ENCODE measurements around the gene SH2D1B.

Gene SH2D1B

GRCh38 chr1:162386292-162387225, 25.4 kb downstream of the SH2D1B start:
- Histone ChIP-seq H2BK12ac (ENCODE audit: low read length) (no peak overlapping the region), H4K12ac (ENCODE audit: low read depth, low read length) (no peak overlapping the region), H2BK5ac (ENCODE audit: low read depth, low read length, poor library complexity) (no peak overlapping the region), H3K27ac (ENCODE audit: low read depth, low read length) (no peak overlapping the region), H3K9me3 (ENCODE audit: insufficient read depth, low read depth, low read length) (no peaks in the 10 kb centered on the region), H4K8ac (ENCODE audit: low read depth, low read length) (no peak overlapping the region), H3K23ac (ENCODE audit: low read length) (no peak overlapping the region), H2BK120ac (ENCODE audit: insufficient read depth, low read length, poor library complexity) (no peak overlapping the region), H3K18ac (ENCODE audit: low read length) (no peak overlapping the region), H4K91ac (ENCODE audit: low read depth, low read length) (no peak overlapping the region), H3K9ac (ENCODE audit: low read length) (no peak overlapping the region), H3K79me2 (ENCODE audit: control insufficient read depth, insufficient read depth, low read length, poor library complexity) (no peaks in the 10 kb centered on the region), H2AFZ (ENCODE audit: insufficient read depth, low read length, poor library complexity) (no peak overlapping the region), H2AK5ac (ENCODE audit: low read length) (no peak overlapping the region), H3K4me3 (ENCODE audit: low read depth, low read length) (no peak overlapping the region), H3K14ac (ENCODE audit: low read length) (no peak overlapping the region), H3K27me3 (ENCODE audit: insufficient read depth, low read length) (no peaks in the 10 kb centered on the region), H3K4me2 (ENCODE audit: low read length) (no peak overlapping the region), H3K79me1 (ENCODE audit: low read length) (no peaks in the 10 kb centered on the region), H3K36me3 (ENCODE audit: control insufficient read depth in 1 of 2, insufficient read depth in 2 of 2, low read length in 2 of 2) (peaks cover 0 to 6% of the 10 kb centered on the region in 2 experiments), H3K4ac (ENCODE audit: low read depth, low read length) (no peak overlapping the region), H3K4me1 (ENCODE audit: control insufficient read depth in 1 of 2, insufficient read depth in 2 of 2, low read length in 2 of 2) (no peaks in the 10 kb centered on the region)
- DNase-seq: no peak
- no CpG with 5 or more reads among the region's 8 CpGs for WGBS (ENCODE audit: extremely low coverage, insufficient coverage, insufficient read length)

- H2AK5ac ChIP-seq (ENCODE audit: low read length): no peak overlapping the region
Measured at GRCh38 chr1:162385702-162386101, 26.2 kb downstream of the SH2D1B start.

GRCh38 chr1:162385280-162385623, 26.7 kb downstream of the SH2D1B start:
- Histone ChIP-seq H2BK120ac (ENCODE audit: insufficient read depth, low read length, poor library complexity) (no peak overlapping the region), H2BK5ac (ENCODE audit: low read depth, low read length, poor library complexity) (no peak overlapping the region), H3K9ac (ENCODE audit: low read length) (no peak overlapping the region), H2AFZ (ENCODE audit: insufficient read depth, low read length, poor library complexity) (no peak overlapping the region), H3K4me3 (ENCODE audit: low read depth, low read length) (no peak overlapping the region), H3K18ac (ENCODE audit: low read length) (no peak overlapping the region), H3K36me3 (ENCODE audit: control insufficient read depth in 1 of 2, insufficient read depth in 2 of 2, low read length in 2 of 2) (peaks cover 0 to 6% of the 10 kb centered on the region in 2 experiments), H3K4ac (ENCODE audit: low read depth, low read length) (no peak overlapping the region), H3K27ac (ENCODE audit: low read depth, low read length) (no peak overlapping the region), H4K8ac (ENCODE audit: low read depth, low read length) (no peak overlapping the region), H3K9me3 (ENCODE audit: insufficient read depth, low read depth, low read length) (no peaks in the 10 kb centered on the region), H4K12ac (ENCODE audit: low read depth, low read length) (no peak overlapping the region), H3K14ac (ENCODE audit: low read length) (no peak overlapping the region), H3K79me1 (ENCODE audit: low read length) (no peaks in the 10 kb centered on the region), H3K4me1 (ENCODE audit: control insufficient read depth in 1 of 2, insufficient read depth in 2 of 2, low read length in 2 of 2) (no peaks in the 10 kb centered on the region), H3K27me3 (ENCODE audit: insufficient read depth, low read length) (no peaks in the 10 kb centered on the region), H4K91ac (ENCODE audit: low read depth, low read length) (no peak overlapping the region), H3K79me2 (ENCODE audit: control insufficient read depth, insufficient read depth, low read length, poor library complexity) (no peaks in the 10 kb centered on the region), H3K4me2 (ENCODE audit: low read length) (no peak overlapping the region), H3K23ac (ENCODE audit: low read length) (no peak overlapping the region), H2AK5ac (ENCODE audit: low read length) (no peak overlapping the region), H2BK12ac (ENCODE audit: low read length) (no peak overlapping the region)
- DNase-seq: no peak
- no CpG with 5 or more reads among the region's 3 CpGs for WGBS (ENCODE audit: extremely low coverage, insufficient coverage, insufficient read length)

More at GRCh38 chr1:162385702-162386101, 26.2 kb downstream of the SH2D1B start:
- Histone ChIP-seq H3K36me3 (ENCODE audit: control insufficient read depth in 1 of 2, insufficient read depth in 2 of 2, low read length in 2 of 2) (peaks cover 0 to 6% of the 10 kb centered on the region in 2 experiments), H2AFZ (ENCODE audit: insufficient read depth, low read length, poor library complexity) (no peak overlapping the region), H3K27ac (ENCODE audit: low read depth, low read length) (no peak overlapping the region), H3K9ac (ENCODE audit: low read length) (no peak overlapping the region), H2BK5ac (ENCODE audit: low read depth, low read length, poor library complexity) (no peak overlapping the region), H3K79me1 (ENCODE audit: low read length) (no peaks in the 10 kb centered on the region), H2BK120ac (ENCODE audit: insufficient read depth, low read length, poor library complexity) (no peak overlapping the region), H3K9me3 (ENCODE audit: insufficient read depth, low read depth, low read length) (no peaks in the 10 kb centered on the region), H3K23ac (ENCODE audit: low read length) (no peak overlapping the region), H3K4ac (ENCODE audit: low read depth, low read length) (no peak overlapping the region), H3K4me3 (ENCODE audit: low read depth, low read length) (no peak overlapping the region), H3K4me2 (ENCODE audit: low read length) (no peak overlapping the region), H2BK12ac (ENCODE audit: low read length) (no peak overlapping the region), H4K91ac (ENCODE audit: low read depth, low read length) (no peak overlapping the region), H4K12ac (ENCODE audit: low read depth, low read length) (no peak overlapping the region), H4K8ac (ENCODE audit: low read depth, low read length) (no peak overlapping the region), H3K79me2 (ENCODE audit: control insufficient read depth, insufficient read depth, low read length, poor library complexity) (no peaks in the 10 kb centered on the region), H3K27me3 (ENCODE audit: insufficient read depth, low read length) (no peaks in the 10 kb centered on the region), H3K14ac (ENCODE audit: low read length) (no peak overlapping the region), H3K4me1 (ENCODE audit: control insufficient read depth in 1 of 2, insufficient read depth in 2 of 2, low read length in 2 of 2) (no peaks in the 10 kb centered on the region), H3K18ac (ENCODE audit: low read length) (no peak overlapping the region)
- WGBS (ENCODE audit: extremely low coverage, insufficient coverage, insufficient read length): no CpG with 5 or more reads among the region's 3 CpGs
- no peak for DNase-seq

- H3K23ac ChIP-seq (ENCODE audit: low read length): no peak overlapping the region
Measured at GRCh38 chr1:162384601-162385279, 27.2 kb downstream of the SH2D1B start.

More at GRCh38 chr1:162384601-162385279, 27.2 kb downstream of the SH2D1B start:
- H2AFZ ChIP-seq (ENCODE audit: insufficient read depth, low read length, poor library complexity): no peak overlapping the region
- no peak overlapping the region for H2BK5ac ChIP-seq (ENCODE audit: low read depth, low read length, poor library complexity)
- no peak for DNase-seq
- no peak overlapping the region for H4K8ac ChIP-seq (ENCODE audit: low read depth, low read length)
- no peaks in the 10 kb centered on the region for H3K27me3 ChIP-seq (ENCODE audit: insufficient read depth, low read length)
- H3K18ac ChIP-seq (ENCODE audit: low read length): no peak overlapping the region
- no CpG with 5 or more reads among the region's 10 CpGs for WGBS (ENCODE audit: extremely low coverage, insufficient coverage, insufficient read length)
- no peak overlapping the region for H2BK120ac ChIP-seq (ENCODE audit: insufficient read depth, low read length, poor library complexity)
- no peak overlapping the region for H4K12ac ChIP-seq (ENCODE audit: low read depth, low read length)
- H3K14ac ChIP-seq (ENCODE audit: low read length): no peak overlapping the region
- no peaks in the 10 kb centered on the region for H3K79me1 ChIP-seq (ENCODE audit: low read length)
- no peaks in the 10 kb centered on the region for H3K4me1 ChIP-seq (ENCODE audit: control insufficient read depth in 1 of 2, insufficient read depth in 2 of 2, low read length in 2 of 2)
- H2AK5ac ChIP-seq (ENCODE audit: low read length): no peak overlapping the region
- no peak overlapping the region for H3K9ac ChIP-seq (ENCODE audit: low read length)
- H3K27ac ChIP-seq (ENCODE audit: low read depth, low read length): no peak overlapping the region
- H3K4me3 ChIP-seq (ENCODE audit: low read depth, low read length): no peak overlapping the region
- H2BK12ac ChIP-seq (ENCODE audit: low read length): no peak overlapping the region
- H3K36me3 ChIP-seq (ENCODE audit: control insufficient read depth in 1 of 2, insufficient read depth in 2 of 2, low read length in 2 of 2): peaks cover 0 to 6% of the 10 kb centered on the region in 2 experiments
- H3K9me3 ChIP-seq (ENCODE audit: insufficient read depth, low read depth, low read length): no peaks in the 10 kb centered on the region
- H3K79me2 ChIP-seq (ENCODE audit: control insufficient read depth, insufficient read depth, low read length, poor library complexity): no peaks in the 10 kb centered on the region
- no peak overlapping the region for H3K4ac ChIP-seq (ENCODE audit: low read depth, low read length)
- no peak overlapping the region for H3K4me2 ChIP-seq (ENCODE audit: low read length)
- no peak overlapping the region for H4K91ac ChIP-seq (ENCODE audit: low read depth, low read length)
